ENCODE data around the gene CDC42BPG.

Gene CDC42BPG

DNA sequence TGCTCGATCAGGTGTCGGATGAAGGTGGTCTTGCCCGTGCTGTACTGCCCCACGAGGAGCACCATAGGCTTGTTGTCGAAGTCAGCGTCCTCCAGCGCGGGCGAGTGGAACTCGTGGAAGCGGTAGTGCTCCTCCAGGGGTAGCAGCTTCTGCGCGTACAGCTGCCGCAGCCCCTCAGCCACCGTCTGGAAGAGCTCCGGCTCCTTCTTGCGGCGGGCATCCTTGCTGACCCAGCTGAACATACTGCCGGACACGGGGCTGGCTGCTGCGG, 33.7 kb upstream of the CDC42BPG start:
- DNase-seq = no peak

- DNase-seq = no peak
Measured at GRCh38 chr11:64877390-64878222, 33.2 kb upstream of the CDC42BPG start.

DNA sequence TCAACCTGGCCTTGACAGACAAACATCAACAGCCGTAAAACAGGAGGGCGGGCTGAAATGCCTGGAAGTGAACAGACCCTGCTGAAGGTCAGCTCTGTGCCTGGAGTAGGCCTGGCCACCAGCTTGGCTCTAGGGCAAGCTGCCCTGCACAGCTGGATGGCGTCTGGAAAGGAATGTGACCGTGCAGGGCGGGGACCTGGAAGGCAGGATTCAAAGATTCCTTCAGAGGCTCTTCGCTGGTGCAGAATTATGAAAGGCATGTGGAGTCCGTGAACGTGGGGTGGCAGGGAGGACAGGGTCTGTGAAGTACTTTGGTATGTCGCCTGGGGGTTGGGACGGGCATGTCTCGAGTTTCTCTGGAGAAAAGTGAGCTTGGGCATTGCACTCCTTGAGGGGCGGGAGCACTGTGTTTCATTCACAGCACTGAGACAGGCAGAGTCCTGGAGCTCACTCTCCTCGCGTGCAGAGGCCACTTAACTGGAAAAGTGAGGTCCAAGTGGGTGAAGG, 32.4 kb upstream of the CDC42BPG start:
- DNase-seq = no peak

- DNase-seq = no peak
Measured at GRCh38 chr11:64876229-64876750, 31.8 kb upstream of the CDC42BPG start.

GRCh38 chr11:64875369-64876228, 31.1 kb upstream of the CDC42BPG start:
- no peak for DNase-seq

DNA sequence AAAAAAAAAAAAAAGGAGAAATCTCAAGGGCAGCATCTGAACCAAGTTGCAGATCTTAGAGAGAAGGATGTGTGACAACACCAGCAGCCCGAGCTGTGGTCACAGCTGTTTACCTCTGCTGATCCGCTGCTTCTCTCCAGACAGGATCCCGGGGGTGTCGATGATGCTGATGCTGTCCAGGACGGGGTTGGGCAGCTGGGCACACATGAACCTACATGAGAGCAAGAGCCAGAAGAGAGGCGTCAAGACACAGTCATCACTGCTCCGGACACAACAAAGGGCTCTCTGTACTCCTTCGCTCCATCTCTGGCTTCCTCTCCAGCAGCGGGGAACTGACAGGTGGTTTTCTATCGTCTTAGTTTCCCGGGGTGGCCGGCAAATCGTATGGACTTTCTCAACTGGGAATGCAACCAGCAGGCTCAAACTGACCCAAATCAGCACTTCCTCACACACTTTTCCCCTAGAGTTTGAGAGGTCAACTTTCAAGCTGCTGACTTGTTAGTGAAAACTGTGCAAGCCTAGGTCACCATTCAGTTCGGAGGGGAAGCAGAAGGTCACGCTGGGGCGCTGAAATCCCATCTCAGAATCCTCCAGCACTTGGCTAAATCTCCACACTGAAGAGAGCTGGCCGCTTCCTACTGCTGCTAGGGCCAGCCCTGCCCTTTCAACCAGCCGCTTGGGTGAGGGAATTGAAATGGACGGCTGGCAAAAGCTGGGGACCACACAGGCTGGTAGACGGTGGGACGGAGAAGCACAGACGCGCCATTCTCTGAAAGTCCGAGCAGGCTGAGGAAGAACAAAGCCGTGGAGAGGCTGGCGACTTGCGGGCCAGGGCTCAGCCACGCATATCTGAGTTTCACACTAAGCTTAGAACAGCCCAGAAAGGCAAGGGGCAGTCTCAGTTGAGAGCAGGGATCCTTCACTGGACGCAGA, 30.1 kb upstream of the CDC42BPG start:
- DNase-seq = peak in 1 of 2 donors; percentile 66

DNA sequence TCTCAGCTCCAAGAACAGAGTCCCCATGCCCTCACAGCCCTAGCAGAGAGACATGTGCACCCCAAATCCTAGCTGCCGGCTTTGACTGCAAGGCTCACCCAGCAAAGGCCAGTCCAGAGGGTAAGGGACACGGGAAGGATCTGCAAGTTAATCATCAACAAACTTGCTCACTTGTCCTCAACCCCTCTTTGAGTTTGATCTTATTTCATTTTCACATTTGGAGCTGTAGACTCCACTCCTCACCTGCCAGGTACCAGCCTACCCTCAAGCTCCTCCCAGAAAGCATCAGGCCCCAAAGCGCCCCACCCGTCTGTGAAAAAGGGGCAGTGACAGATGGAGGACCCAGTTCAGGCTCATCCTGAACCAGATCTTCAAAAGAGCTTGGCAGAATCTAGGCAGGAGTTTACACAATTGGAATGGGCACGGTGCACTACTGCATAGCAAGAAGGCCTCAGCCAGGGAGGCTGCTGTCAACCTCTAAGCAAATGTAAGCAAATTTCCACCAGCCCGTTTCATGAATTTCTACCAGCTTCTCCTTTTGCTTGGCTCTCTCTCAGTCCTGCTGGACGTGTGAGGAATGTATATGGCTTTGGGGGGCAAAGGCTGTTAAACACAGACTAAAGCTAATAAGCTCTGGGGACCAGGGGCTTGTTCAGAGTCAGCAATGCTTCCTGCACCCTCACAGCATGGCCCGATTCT, 28.5 kb upstream of the CDC42BPG start:
- peak in 1 of 2 donors; percentile 53 for DNase-seq

DNA sequence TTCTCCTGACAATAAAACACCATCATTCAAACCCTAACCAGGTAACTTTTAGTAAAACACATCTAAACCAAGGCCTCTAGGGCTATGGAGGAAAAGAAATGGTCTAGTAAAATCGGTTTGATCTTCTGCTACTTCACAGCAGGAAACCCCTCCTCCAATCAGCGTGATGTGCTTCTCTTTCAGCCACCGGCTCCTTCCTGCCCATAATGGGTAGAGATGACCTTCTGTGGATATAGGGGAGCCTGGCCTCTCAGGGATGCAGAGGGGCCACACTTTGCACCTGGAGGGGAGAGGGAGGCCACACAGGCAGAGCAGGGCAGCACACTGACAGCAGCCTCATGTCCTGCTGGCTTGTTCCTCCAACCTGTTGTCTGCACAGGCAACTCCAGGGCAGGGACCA, 27.0 kb upstream of the CDC42BPG start:
- no peak for DNase-seq

GRCh38 chr11:64870893-64871466, 26.5 kb upstream of the CDC42BPG start:
- no peak for DNase-seq

GRCh38 chr11:64870176-64870892, 25.9 kb upstream of the CDC42BPG start:
- DNase-seq = no peak

GRCh38 chr11:64869571-64870175, 25.2 kb upstream of the CDC42BPG start:
- no peak for DNase-seq

- DNase-seq = peak in 1 of 2 donors; percentile 48
Measured at GRCh38 chr11:64868904-64869570, 24.6 kb upstream of the CDC42BPG start.

DNA sequence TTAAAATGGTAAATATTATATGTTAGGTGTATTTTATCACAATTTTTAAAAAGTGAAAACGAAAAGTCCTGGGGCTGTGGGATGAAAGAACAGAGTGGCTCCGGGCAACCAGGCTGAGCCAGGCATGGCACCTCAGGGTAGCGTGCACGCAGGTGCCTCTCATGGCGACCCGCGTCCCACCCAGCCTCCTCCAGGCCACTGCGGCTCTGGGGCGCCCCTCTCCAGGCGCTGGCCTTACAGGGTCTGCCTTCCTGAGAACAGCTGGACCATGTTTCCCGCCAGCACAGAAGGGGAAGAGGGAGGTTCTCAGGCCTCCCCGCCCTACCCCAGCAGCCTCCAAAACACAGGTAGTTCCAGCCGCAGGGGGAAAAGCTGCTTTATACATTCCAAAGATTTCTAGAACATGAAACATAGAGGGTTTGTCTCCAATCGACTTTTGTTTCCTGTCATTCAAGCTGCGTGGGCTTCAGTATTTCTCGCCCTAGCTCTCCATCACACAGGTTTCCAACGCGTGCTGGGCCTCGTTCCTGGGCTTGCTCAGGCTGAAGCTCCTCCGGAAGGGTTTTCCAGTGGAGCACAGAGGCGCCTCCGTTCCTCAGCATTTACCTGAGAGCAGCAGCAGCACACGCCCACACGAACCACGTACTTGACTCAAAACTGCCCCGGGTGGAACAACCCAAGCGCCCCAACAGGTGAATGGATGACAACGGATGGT, 23.5 kb upstream of the CDC42BPG start:
- no peak for DNase-seq

- peak in 1 of 2 donors; percentile 45 for DNase-seq
Measured at GRCh38 chr11:64866173-64866491, 21.7 kb upstream of the CDC42BPG start.

- no peak for DNase-seq
Measured at GRCh38 chr11:64865286-64866172, 21.1 kb upstream of the CDC42BPG start.

DNA sequence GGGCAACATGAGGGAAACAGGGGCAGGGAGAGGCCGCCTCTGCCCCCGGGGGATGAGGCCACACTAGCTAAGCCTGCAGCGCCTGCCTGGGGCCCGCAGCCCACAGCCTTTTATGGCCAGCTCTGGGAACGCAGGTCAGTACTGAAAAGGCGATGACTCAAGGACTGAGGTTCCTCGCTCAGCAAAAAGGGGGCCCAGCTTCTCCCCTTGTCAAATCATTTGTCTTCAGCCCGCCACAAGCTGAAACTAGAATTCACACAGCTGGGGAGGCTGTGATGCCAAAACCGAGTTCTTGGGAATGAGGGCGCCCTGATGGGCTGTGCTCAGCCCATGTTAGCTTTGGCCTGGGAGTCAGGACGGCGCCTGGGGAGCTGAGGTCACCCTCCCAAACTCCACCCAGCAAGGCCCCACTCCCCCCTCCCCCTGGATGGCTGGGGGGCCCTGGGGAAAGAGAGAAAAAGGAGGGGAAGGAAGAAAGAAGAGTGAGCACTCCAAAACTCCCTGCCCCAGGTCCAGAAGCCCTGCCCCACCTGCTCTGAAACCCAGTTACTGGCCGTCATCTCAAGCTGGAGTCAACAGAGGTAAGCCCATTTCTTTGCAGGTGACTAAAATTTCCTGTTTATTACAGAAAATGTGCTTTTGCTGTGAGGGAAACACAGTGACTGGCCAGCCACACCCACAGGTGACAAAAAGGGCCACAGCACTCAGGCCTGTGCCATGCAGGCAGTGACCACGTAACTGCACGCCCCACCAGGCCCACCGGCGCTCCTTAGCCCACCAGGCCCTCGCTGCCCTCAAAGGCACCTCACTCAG, 20.2 kb upstream of the CDC42BPG start:
- DNase-seq = peak in 1 of 2 donors; percentile 53

DNA sequence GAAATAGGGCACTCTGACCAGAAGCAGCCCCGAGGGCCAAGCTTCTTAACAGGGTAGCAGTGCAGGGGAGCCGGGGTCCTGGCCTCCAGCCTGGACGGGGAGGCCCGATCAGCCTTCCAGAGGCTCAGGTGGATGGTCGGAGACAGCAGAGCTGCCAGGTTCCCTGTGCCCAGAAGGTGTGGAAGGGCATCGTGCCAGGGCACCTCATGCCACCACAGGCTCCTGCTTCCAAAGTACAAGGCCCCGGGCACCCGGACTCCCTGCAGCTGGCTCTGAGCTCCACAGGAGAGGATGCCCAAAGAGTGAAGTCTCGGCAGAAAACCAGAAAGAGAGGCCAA, 19.7 kb upstream of the CDC42BPG start:
- no peak for DNase-seq
